Heart left ventricle (tissue), 16 donors: Measurements from ENCODE around the gene CAV3. TPM values are rescaled to one million over a fixed set of nuclear protein-coding genes. Genes with fewer than 3 reads are reported as not detected.
"Not testable (repeated sequence)": the region's sequence is repeated elsewhere in the genome, so short reads cannot be mapped to it uniquely, and the experiment has no call there.

Source experiments
- ATAC-seq, 4 donors: fragments of 200-7000 bp; cut with Tn5 transposase; one replicate each; pipeline ENCODE4 v1.9.1; 2020 to 2022; ENCODE audit warnings: moderate library complexity in 4 of 4, mild to moderate bottlenecking in 3 of 4, moderate number of reproducible peaks in 1 of 4
- DNase-seq, 5 donors: peaks; one replicate each; pipeline ENCODE4 v3.0.0-alpha.2; 2020
- H3K27ac ChIP-seq, 12 donors: fragments of 200-600 bp; sonication (generic) in 4 of 12; one replicate each; pipeline versions ENCODE4 v1.5.0 to v1.8.0; 2016 to 2022; ENCODE audit warnings: mild to moderate bottlenecking in 2 of 12
- H3K27me3 ChIP-seq, 9 donors: fragments of 200-600 bp; sonication (generic) in 2 of 9; one replicate each; pipeline versions ENCODE4 v1.5.1 to v1.8.0; 2016 to 2022; ENCODE audit warnings: mild to moderate bottlenecking in 3 of 9
- H3K36me3 ChIP-seq, 9 donors: fragments of 200-600 bp; sonication (generic) in 2 of 9; one replicate each; pipeline versions ENCODE4 v1.5.0 to v1.8.0; 2018 to 2022; ENCODE audit warnings: mild to moderate bottlenecking in 2 of 9
- H3K4me1 ChIP-seq, 12 donors: fragments of 200-600 bp; sonication (generic) in 4 of 12; one replicate each; pipeline versions ENCODE4 v1.5.0 to v1.8.0; 2016 to 2022; ENCODE audit warnings: mild to moderate bottlenecking in 3 of 12
- H3K4me3 ChIP-seq, 12 donors: fragments of 200-600 bp; sonication (generic) in 4 of 12; one replicate each; pipeline versions ENCODE4 v1.5.0 to v1.8.0; 2017 to 2022; ENCODE audit warnings: mild to moderate bottlenecking in 9 of 12, moderate library complexity in 4 of 12
- H3K9me3 ChIP-seq, 12 donors: fragments of 200-600 bp; sonication (generic) in 4 of 12; one replicate each; pipeline versions ENCODE4 v1.5.0 to v1.8.0; 2016 to 2022; ENCODE audit warnings: mild to moderate bottlenecking in 1 of 12
- POLR2A ChIP-seq, 2 donors: fragments of 450-650 bp; IDR thresholded peaks; one replicate each; pipeline ENCODE4 v1.6.1; 2017; ENCODE audit warnings: antibody characterized with exemption in 2 of 2, mild to moderate bottlenecking in 2 of 2, moderate library complexity in 2 of 2
- WGBS, 4 donors: extraction: QIAGEN DNeasy Blood & Tissue Kit in 2 of 4; methylation state at CpG; one replicate each; pipeline versions ENCODE4 v1.1.5 to v1.1.7; 2013 to 2018; 5-methylcytosine and 5-hydroxymethylcytosine counted together
- intact Hi-C, 10 donors: fragments of 100-400 bp; cut with DNase I; formaldehyde crosslinking; loops; one replicate each; pipeline versions ENCODE4 v1.11.1 to v1.14.2; 2022
- long read RNA-seq, 3 donors: library from polyadenylated mRNA; unstranded; transcript quantifications; one replicate each; pipeline ENCODE4 v2.0.0, GENCODE V29; 2020 to 2021
- polyA plus RNA-seq, 2 donors: library from polyadenylated mRNA; stranded (reverse); fragments of 200-250 nt; gene quantifications; one replicate each; pipeline ENCODE4 v1.2.3, GENCODE V29; 2013
- total RNA-seq, 9 donors: library from RNA; depleted of rRNA in 2 of 9; stranded (reverse); fragments of >200 nt in 2 of 9; fragmentation: NEBNext Ultra II Directional in 3 of 9; extraction: Animal tissue kit (Norgen Biotek cat#: 25700) in 3 of 9; gene quantifications; one replicate each; pipeline versions ENCODE4 v1.1.0 to v1.2.4, GENCODE V29; 2016 to 2023
- TF ChIP-seq, protein P1 (sequence below), 12 donors: fragments of 200-600 bp; sonication (generic) in 4 of 12; IDR thresholded peaks; one replicate each; pipeline versions ENCODE4 v1.5.0 to v1.8.0; 2018 to 2022; ENCODE audit warnings: antibody characterized with exemption in 12 of 12, mild to moderate bottlenecking in 5 of 12
- donor health status: ischemic (EF 13 %, LVEDD 7.1; RV severe dilation, severe dysfunction).
- donor health status: healthy with polysubstance abuse.
- donor health status: DM: no; HTN: yes; CAD: no.
- donor health status: DM: no; HTN: no; CAD: no.
- donor health status: ischemic (EF 25% LVEDD 6.9; RV normal size, moderate dysfunction).
- donor health status: ischemic (EF 25% LVEDD 5.7; RV mildly dilated, moderate dysfunction).
- donor health status: healthy.
- donor health status: DM: yes; HTN: yes; CAD: no.
- donor health status: ischemic (EF 35%, LVEDD 5.7; RV mildly dilated, moderate dysfunction).
- donor health status: nonischemic (EF 11% LVEDD 7.7; RV severe dilation, severe dysfunction).
- donor health status: DM: yes; HTN: yes; CAD: no.
- donor health status: PGD.
- donor health status: ischemic (EF 29% LVEDD 5.4; RV normal size, mild dysfunction).
- donor health status: nonischemic (EF 23%, LVEDD 6.1; RV moderate dilation, normal function).

Gene CAV3
- total RNA-seq (10 to 100 TPM; 17.4 to 37.8 (median 28.3) TPM), polyA plus RNA-seq (10 to 100 TPM; 21.2 to 27.6 TPM)
- long read RNA-seq, donor 1, transcript CAV3-201 (2 exons, 1,431 nt) = major isoform, 40 of 44 reads
- long read RNA-seq, donor 1, partial matches to known transcripts = 0 of 44 reads
- long read RNA-seq, donor 1, other reads (novel, unspliced or antisense) = 4 of 44 reads
- long read RNA-seq, donor 2, transcript CAV3-201 (2 exons, 1,431 nt) = major isoform, 193 of 201 reads
- long read RNA-seq, donor 2, partial matches to known transcripts = 0 of 201 reads
- long read RNA-seq, donor 2, other reads (novel, unspliced or antisense) = 7 of 201 reads
- long read RNA-seq, donor 3, transcript CAV3-201 (2 exons, 1,431 nt) = major isoform, 40 of 43 reads
- long read RNA-seq, donor 3, partial matches to known transcripts = 0 of 43 reads
- long read RNA-seq, donor 3, other reads (novel, unspliced or antisense) = 3 of 43 reads

DNA sequence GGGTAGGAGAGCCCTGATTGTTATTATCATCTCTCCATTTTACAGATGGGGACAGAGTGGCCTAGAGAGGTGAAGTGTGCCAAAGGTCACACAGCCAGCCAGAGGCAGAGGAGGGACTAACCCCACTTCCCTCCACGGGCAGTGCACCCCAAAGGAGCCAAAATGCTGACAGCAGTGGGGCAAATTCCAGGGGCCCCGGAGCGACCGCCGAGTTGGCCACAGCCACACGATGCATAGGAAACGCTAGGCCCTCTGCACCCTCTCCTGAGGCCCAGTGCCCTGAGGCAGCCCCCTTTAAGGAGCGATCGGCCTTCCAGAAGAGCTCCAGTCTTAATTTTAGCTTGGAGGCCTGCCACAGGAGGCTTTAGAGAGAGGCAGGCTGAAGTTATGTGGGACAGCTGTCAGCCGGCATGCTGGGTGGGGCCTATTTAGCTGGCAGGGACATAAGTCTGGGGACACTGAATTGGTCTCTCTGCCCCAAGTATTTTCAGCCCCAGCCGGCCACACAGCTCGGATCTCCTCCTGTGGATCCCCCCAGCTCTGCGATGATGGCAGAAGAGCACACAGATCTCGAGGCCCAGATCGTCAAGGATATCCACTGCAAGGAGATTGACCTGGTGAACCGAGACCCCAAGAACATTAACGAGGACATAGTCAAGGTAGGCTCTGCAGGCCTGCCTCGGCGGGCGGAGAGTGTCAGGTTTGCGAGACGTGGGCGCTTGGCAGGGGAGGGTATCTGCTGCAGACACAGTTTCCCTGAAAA is at the start of gene CAV3:
CAV3 (plus strand) TSS at position 471 of the 763 bp plus-strand sequence; CDS start at position 546, 75 bp downstream.
- intact Hi-C loops = loop anchor here in 2 of 10 donors (5.0 to 10.0 kb wide), 2 partner anchors 69 to 71 kb away; no protein-coding TSS in a partner anchor
- peak; percentile 79 to 90 (median 84) for ATAC-seq
- H3K36me3 ChIP-seq = no peaks in the 10 kb centered on the region
- peak in 4 of 5 donors; percentile 58 to 81 (median 70) for DNase-seq
- no peaks in the 10 kb centered on the region for H3K9me3 ChIP-seq
- peak within 1 kb of the TSS; percentile 4 to 61 (median 51) for H3K4me3 ChIP-seq
- 32 to 47% (median 44%) methylated on average over 14 to 23 of the region's 23 CpGs for WGBS, 4 donors
- H3K27ac ChIP-seq = peak within 1 kb of the TSS; percentile 16 to 96 (median 80)
- H3K4me1 ChIP-seq = peaks cover 0 to 15% (median 0%) of the 10 kb centered on the region in 12 donors
- no peaks in the 10 kb centered on the region for H3K27me3 ChIP-seq
- TF ChIP-seq, protein P1, sequence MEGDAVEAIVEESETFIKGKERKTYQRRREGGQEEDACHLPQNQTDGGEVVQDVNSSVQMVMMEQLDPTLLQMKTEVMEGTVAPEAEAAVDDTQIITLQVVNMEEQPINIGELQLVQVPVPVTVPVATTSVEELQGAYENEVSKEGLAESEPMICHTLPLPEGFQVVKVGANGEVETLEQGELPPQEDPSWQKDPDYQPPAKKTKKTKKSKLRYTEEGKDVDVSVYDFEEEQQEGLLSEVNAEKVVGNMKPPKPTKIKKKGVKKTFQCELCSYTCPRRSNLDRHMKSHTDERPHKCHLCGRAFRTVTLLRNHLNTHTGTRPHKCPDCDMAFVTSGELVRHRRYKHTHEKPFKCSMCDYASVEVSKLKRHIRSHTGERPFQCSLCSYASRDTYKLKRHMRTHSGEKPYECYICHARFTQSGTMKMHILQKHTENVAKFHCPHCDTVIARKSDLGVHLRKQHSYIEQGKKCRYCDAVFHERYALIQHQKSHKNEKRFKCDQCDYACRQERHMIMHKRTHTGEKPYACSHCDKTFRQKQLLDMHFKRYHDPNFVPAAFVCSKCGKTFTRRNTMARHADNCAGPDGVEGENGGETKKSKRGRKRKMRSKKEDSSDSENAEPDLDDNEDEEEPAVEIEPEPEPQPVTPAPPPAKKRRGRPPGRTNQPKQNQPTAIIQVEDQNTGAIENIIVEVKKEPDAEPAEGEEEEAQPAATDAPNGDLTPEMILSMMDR (IDR thresholded peaks at IDR 0.05) = no peak
- TF ChIP-seq POLR2A (IDR thresholded peaks at IDR 0.05) = no peak

DNA sequence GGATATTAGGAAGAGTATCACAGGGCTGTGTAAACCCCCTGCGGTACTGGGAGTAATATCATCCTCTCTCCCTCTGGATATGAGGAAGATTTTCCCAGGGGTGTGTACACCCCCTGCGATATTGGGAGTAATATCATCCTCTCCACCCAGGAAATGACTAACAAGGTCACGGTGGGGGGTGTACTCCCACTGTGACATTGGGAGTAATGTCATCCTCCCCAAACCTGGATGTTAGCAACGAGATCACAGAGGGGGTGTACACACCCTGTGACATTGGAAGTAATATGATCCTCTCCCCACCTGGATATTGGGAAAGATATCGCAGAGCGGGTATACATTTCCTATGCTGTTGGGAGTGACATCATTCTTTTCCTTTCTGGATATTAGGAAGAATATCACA is 48.6 kb upstream of the CAV3 start:
- H3K27me3 ChIP-seq, H3K36me3 ChIP-seq, H3K4me1 ChIP-seq, H3K27ac ChIP-seq, H3K4me3 ChIP-seq, intact Hi-C loops, DNase-seq, ATAC-seq, H3K9me3 ChIP-seq: not testable (repeated sequence)
- WGBS, 4 donors = 75 to 88% (median 81%) methylated on average over 6 of the region's 6 CpGs

DNA sequence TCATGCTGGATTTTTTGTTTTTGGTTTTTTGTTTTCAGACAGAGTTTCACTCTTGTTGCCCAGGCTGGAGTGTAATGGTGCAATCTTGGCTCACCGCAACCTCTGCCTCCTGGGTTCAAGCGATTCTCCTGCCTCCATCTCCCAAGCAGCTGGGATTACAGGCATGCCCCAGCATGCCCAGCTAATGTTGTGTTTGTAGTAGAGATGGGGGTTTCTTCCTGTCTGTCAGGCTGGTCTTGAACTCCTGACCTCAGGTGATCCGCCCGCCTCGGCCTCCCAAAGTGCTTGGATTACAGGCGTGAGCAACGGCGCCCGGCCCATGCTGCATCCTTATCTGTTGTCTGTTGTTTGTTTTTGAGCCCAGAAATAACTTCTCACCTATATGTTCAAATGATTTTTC is 42.3 kb upstream of the CAV3 start:
- intact Hi-C loops, H3K4me1 ChIP-seq, DNase-seq, H3K36me3 ChIP-seq, H3K4me3 ChIP-seq, H3K9me3 ChIP-seq, ATAC-seq, H3K27ac ChIP-seq, H3K27me3 ChIP-seq: not testable (repeated sequence)
- 83 to 93% (median 90%) methylated on average over 9 of the region's 9 CpGs for WGBS, 4 donors

DNA sequence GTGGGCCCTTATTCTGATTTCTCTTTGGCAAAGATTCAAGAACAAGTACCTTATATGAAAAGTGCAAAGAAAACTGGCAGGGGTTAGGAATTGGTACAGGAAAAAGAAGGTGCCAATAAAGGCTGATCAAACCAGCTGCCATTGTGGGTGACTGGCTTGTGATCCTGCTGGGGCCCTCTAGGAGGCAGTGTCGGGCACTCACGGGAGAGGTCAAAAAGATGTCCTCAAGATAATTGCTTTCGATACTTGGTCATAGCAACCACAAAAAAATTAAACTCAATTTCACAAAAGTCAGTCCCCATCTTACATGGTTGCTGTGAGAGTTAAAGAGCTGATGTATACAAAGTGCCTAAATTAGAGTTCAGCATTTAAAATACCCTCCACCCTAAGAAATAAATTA is 31.0 kb upstream of the CAV3 start:
- Histone ChIP-seq H3K27ac (no peak overlapping the region), H3K4me1 (no peaks in the 10 kb centered on the region), H3K4me3 (no peak overlapping the region), H3K36me3 (no peaks in the 10 kb centered on the region), H3K9me3 (peaks cover 0 to 21% (median 0%) of the 10 kb centered on the region in 12 donors), H3K27me3 (no peaks in the 10 kb centered on the region)
- 37 to 46% (median 40%) methylated on average over 3 of the region's 3 CpGs for WGBS, 4 donors
- TF ChIP-seq POLR2A (IDR thresholded peaks at IDR 0.05) = no peak
- TF ChIP-seq, protein P1 (IDR thresholded peaks at IDR 0.05) = no peak
- ATAC-seq (no peak), DNase-seq (no peak)
- intact Hi-C loops = no loop called here

DNA sequence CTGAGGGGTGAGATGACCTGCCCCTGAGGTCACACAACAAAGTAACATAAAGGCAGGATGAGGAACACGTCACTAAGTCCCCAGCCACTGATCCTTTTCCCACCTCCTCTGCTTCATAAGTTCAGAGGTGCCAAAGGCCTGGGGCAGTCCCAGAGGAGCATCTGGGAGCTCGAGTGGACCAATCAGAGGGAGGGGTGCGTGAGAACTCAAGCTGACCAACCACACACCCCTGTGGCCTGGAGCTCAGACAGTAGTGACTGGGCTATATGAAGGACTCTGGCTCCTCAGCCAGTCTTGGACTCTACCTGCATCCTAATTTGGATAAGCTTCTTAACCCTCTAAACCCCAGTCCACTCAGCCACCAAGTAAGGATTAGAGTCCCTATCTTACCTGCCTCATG is 28.0 kb upstream of the CAV3 start:
- no peaks in the 10 kb centered on the region for H3K4me1 ChIP-seq
- peaks cover 0 to 21% (median 0%) of the 10 kb centered on the region in 12 donors for H3K9me3 ChIP-seq
- 61 to 81% (median 71%) methylated on average over 3 of the region's 3 CpGs for WGBS, 4 donors
- no peak overlapping the region for H3K27ac ChIP-seq
- intact Hi-C loops = no loop called here
- DNase-seq (no peak), ATAC-seq (no peak)
- H3K27me3 ChIP-seq = no peaks in the 10 kb centered on the region
- TF ChIP-seq, protein P1 (IDR thresholded peaks at IDR 0.05) = no peak
- no peak for TF ChIP-seq POLR2A (IDR thresholded peaks at IDR 0.05)
- H3K4me3 ChIP-seq = no peak overlapping the region
- no peaks in the 10 kb centered on the region for H3K36me3 ChIP-seq
